Stimulated activated CD8-positive, alpha-beta memory T cell treated with anti-CD3 and anti-CD28 coated beads, Interleukin-15, amount 100 ng/mL, for 4 hours (primary cell): ENCODE data around the gene SLC7A6OS.
A peak's percentile ranks its signal among the peaks of the same experiment; 100 is the strongest.

ENCODE experiments used
- DNase-seq, 2 donors: peaks; one replicate each; pipeline ENCODE4 v3.0.0-alpha.2; 2020; ENCODE audit warnings: low read depth in 2 of 2

Gene SLC7A6OS

DNA sequence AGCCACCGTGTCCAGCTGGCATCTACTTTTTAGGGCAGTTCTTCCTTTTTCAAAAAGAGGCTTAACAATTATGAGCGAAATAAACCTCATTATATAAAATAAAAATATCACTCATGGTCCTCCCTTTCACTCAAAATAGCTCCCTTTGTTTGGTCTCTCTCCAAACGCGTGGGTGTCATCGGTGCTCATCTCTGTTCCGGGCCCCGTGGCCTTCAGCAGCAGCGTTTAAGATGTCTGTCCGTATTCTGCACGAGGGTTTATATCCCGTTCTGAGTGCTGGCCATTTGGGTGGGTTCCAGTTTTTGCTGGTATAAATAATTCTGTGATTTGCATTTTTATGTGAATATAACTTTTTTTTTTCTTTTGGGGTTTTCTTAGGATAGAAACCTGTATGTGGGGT lies 33.5 kb upstream of the SLC7A6OS start:
- DNase-seq, result no peak

- no peak for DNase-seq
Measured at GRCh38 chr16:68343137-68343536, 32.4 kb upstream of the SLC7A6OS start.

DNA sequence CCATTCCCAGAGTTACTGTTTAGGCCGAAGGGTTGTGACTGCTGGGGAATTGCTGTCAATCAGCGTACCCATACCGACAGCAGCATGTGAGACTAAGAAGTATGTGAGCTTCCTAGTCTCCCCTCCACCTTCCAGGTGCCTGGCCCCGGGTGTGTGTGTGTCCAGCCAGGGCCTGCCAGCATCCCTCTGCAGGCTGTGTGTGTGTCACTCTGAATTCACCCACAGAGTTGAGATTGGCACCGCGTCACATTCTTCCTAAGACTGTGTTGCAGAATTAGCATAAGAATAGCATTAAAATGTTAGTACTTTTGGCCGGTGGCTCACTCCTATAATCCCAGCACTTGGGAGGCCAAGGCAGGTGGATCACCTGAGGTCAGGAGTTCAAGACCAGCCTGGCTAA lies 31.9 kb upstream of the SLC7A6OS start:
- DNase-seq, result no peak

- no peak for DNase-seq
Measured at GRCh38 chr16:68339214-68339613, 28.5 kb upstream of the SLC7A6OS start.

GRCh38 chr16:68338326-68339119 lies 27.8 kb upstream of the SLC7A6OS start:
- DNase-seq, result no peak

GRCh38 chr16:68335175-68335574 lies 24.4 kb upstream of the SLC7A6OS start:
- DNase-seq, result no peak

DNA sequence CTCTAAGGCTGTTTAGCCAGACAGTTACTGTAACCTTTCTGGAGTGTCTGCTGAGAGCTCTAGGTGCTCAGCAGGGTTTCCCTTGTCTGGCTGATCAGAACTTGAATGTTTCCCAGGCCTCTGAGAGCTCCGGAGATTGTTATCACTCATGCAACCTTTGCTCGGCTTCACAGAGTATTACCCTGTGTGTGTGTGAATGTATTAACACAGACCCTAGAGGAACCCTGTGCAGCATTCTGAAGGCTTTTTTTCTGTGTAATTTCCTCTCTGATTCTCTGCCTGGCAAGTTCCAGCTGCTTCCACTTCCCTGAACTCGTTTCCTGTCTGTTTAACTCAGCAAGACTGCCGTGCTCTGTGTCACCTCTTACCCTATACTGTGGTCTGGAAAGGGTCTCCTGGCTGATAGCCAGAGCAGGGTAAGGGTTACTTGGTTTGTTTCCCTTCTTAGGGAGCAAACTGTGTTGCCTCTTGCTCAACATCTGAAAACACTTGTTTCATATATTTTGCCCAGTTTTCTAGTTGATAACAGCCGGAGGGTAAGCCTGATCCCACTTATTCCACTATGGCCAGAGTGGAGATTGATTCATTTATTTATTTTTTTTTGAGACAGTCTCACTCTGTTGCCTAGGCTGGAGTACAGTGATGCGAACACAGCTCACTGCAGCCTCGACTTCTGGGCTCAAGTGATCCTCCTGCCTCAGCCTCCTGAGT lies 21.8 kb upstream of the SLC7A6OS start:
- DNase-seq, result no peak

GRCh38 chr16:68331879-68332410 lies 21.2 kb upstream of the SLC7A6OS start:
- no peak for DNase-seq

GRCh38 chr16:68328860-68329390 lies 18.2 kb upstream of the SLC7A6OS start:
- DNase-seq, result no peak

GRCh38 chr16:68328151-68328859 lies 17.6 kb upstream of the SLC7A6OS start:
- peak; percentile 48 to 59 for DNase-seq

- no peak for DNase-seq
Measured at GRCh38 chr16:68324780-68325357, 14.1 kb upstream of the SLC7A6OS start.

DNA sequence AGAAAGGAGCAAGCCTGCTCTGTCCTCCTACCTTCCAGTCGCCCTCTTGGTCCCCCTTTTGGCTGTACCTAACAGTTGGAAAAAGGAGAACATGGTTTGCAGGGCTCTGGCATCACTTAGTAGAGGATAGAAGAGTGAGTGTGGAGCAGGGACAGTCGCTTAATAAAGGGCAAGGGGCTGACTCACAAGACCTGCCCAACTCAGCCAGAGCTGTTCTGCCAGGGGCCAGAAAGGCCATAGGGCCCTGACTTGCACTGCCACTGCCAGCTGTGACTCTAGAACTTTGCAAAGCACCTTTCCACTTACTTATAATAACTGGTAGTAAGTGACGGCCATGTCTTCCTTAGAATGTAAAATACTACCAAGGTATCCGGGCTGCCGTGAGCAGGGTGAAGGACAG lies 13.6 kb upstream of the SLC7A6OS start:
- no peak for DNase-seq

DNA sequence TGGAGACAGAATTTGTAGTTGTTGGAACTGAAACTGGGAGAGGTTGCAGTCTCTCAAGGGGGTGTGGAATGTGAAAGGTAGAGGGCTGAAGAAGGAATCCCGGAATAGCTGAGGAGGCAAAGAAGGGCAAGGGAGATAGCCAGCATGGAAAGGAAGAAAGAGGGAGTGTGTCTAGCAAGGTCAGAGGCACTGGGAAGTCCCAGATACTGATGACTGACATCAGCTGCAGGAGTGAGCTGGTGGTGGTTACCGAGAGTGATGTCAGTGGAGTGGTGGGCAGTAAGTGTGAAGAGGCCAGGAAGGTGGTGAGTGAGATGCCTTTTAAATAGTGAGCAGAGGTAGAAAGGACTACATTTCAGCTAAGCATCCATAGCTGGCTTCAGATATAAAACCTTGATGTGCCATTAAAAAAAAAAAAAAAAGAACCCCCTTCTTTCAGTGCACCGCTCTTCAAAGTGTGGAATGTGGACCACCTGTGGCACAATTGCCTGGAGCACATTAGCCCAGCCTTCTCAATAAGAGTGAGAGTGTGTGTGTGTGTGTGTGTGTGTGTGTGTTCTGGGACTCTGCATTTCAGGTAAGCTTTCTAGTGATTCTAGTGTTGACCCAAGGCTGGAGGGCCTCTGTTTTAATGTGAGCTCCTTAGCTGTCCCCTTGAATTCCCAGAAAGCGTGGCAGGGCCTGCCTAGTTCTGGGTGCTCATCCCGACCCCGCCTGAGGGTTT lies 8.6 kb upstream of the SLC7A6OS start:
- peak in 1 of 2 donors; percentile 4 for DNase-seq

- DNase-seq, result no peak
Measured at GRCh38 chr16:68313116-68313515, 2.4 kb upstream of the SLC7A6OS start.

DNA sequence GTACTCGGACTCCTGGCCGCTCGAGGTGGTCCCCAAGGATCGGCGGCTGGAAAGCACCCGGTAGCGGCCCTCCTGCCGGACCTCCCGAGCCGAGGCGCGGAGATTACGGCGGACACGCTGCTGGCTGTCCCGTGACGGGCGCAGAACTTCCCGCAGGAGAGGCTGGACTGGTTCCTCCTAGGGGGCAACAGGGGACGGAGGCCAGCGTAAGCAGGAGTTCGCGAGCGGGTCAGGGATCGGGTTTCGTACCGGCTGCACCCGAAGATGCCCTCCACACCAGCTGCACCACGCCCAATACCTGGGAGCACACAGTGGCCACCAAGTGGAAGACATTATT lies 341 bp downstream of the SLC7A6OS start:
- DNase-seq, result no peak

- DNase-seq, result no peak
Measured at GRCh38 chr16:68309799-68310198, 947 bp downstream of the SLC7A6OS start.

- no peak for DNase-seq
Measured at GRCh38 chr16:68306633-68307032, 4.1 kb downstream of the SLC7A6OS start.

GRCh38 chr16:68300734-68301459 lies 9.8 kb downstream of the SLC7A6OS start:
- no peak for DNase-seq

- DNase-seq, result no peak
Measured at GRCh38 chr16:68299571-68300453, 10.9 kb downstream of the SLC7A6OS start.
